Activated CD4-positive, alpha-beta T cell treated with anti-CD3 and anti-CD28 coated beads for 4 hours (primary cell): ENCODE measurements around the gene ZNF652.

Experiments used
- DNase-seq, 2 donors: peaks; one replicate each; pipeline ENCODE4 v3.0.0-alpha.2; 2020

ZNF652 gene

GRCh38 chr17:49259663-49260010, 102.4 kb downstream of the ZNF652 start:
- no peak for DNase-seq

GRCh38 chr17:49258394-49258793, 103.7 kb downstream of the ZNF652 start:
- no peak for DNase-seq

GRCh38 chr17:49255125-49255524, 106.9 kb downstream of the ZNF652 start:
- no peak for DNase-seq

GRCh38 chr17:49254066-49254465, 108.0 kb downstream of the ZNF652 start:
- no peak for DNase-seq

- no peak for DNase-seq
Measured at GRCh38 chr17:49252148-49252695, 109.8 kb downstream of the ZNF652 start.

GRCh38 chr17:49249890-49250522, 112.0 kb downstream of the ZNF652 start:
- no peak for DNase-seq

- no peak for DNase-seq
Measured at GRCh38 chr17:49249292-49249794, 112.7 kb downstream of the ZNF652 start.

GRCh38 chr17:49247944-49248343, 114.1 kb downstream of the ZNF652 start:
- DNase-seq, result no peak

GRCh38 chr17:49244839-49245238, 117.2 kb downstream of the ZNF652 start:
- no peak for DNase-seq
